ENCODE data around the gene PALLD. TPM values are rescaled to one million over a fixed set of nuclear protein-coding genes. Genes with fewer than 3 reads are reported as not detected.

Gene PALLD
- total RNA-seq, 1 donor from 2014 or later, result 179 TPM

DNA sequence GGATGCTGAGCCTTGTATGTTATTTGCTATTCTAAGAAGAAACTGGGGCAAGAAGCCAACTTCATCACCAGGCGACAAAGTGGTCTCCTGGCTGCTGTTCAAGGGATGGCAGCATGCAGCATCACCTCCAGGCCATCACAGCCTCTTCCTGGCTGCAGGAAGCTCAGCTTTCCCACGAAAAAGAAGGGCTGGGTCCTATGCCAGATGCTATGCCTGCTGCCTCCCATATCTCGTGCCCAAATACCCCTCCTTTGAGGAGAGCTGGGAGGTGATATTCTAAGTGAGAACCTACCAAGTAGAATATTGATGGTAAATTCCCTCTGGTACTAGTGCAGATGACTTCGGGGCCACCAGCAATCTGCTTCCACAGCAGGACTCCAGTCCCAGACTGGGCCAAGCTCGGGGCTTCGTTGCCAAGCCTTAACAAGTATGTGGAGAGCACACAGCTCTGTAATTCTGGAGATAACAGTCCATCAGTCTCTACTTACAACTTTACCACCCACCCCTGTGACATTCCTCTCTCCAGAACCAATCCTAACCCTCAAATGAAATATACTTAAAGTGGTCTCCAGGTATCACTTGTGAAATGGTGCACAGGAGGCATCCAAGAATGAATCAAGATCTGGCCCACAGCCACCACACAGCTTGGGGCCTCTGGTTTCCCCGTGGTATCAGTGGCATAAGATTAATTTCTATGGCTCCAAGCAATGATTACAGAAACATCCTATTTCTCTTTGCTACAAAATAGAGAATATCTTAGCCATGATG lies 149.3 kb downstream of the PALLD start:
- Histone ChIP-seq H3K9me3 (no peaks in the 10 kb centered on the region), H3K4me1 (no peaks in the 10 kb centered on the region), H3K27me3 (no peaks in the 10 kb centered on the region), H3K4me3 (no peak overlapping the region), H3K27ac (no peak overlapping the region), H3K36me3 (no peaks in the 10 kb centered on the region)
- DNase-seq, result no peak
- no peak for ATAC-seq
- intact Hi-C loops (cut with DNase I), result no loop called here
- TF ChIP-seq, protein P1, sequence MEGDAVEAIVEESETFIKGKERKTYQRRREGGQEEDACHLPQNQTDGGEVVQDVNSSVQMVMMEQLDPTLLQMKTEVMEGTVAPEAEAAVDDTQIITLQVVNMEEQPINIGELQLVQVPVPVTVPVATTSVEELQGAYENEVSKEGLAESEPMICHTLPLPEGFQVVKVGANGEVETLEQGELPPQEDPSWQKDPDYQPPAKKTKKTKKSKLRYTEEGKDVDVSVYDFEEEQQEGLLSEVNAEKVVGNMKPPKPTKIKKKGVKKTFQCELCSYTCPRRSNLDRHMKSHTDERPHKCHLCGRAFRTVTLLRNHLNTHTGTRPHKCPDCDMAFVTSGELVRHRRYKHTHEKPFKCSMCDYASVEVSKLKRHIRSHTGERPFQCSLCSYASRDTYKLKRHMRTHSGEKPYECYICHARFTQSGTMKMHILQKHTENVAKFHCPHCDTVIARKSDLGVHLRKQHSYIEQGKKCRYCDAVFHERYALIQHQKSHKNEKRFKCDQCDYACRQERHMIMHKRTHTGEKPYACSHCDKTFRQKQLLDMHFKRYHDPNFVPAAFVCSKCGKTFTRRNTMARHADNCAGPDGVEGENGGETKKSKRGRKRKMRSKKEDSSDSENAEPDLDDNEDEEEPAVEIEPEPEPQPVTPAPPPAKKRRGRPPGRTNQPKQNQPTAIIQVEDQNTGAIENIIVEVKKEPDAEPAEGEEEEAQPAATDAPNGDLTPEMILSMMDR (IDR thresholded peaks at IDR 0.05), result no peak

DNA sequence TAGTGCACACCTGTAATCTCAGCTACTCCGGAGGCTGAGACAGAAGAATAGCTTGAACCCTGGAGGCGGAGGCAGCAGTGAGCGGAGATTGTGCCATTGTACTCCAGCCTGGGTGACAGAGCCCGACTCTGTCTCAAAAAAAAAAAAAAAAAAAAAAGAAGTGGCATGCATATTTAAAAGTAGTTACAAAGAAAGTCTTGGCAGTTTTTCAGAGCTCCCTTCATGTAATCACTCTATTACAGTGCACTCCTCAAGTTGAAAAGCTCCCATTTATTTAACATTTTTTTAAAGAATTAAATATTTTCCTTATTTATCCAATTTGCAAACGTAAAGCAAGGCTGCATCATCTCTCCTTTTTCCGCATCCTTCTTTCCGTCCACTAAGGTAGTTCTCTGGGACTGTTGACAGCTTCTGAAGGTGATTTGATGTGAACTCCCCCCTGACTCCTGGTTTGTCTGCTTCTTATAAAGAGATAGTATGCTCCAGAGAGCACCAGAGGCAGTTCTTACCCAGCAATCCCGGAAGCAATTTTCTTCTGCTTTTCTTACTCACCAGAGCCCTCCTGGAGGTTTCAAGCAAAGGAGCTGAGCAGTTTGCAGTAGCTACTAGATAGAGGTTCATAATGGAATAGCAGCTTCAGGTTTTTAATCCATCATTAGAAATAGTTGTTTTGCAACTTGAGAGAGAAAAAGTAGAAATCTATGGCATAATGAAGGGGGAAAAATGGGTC lies 151.0 kb downstream of the PALLD start:
- intact Hi-C loops (cut with DNase I), result no loop called here
- Histone ChIP-seq H3K27ac (no peak overlapping the region), H3K4me3 (no peak overlapping the region), H3K27me3 (no peaks in the 10 kb centered on the region), H3K4me1 (no peaks in the 10 kb centered on the region), H3K9me3 (no peaks in the 10 kb centered on the region), H3K36me3 (no peaks in the 10 kb centered on the region)
- no peak for ATAC-seq
- no peak for DNase-seq
- TF ChIP-seq, protein P1 (IDR thresholded peaks at IDR 0.05), result no peak

DNA sequence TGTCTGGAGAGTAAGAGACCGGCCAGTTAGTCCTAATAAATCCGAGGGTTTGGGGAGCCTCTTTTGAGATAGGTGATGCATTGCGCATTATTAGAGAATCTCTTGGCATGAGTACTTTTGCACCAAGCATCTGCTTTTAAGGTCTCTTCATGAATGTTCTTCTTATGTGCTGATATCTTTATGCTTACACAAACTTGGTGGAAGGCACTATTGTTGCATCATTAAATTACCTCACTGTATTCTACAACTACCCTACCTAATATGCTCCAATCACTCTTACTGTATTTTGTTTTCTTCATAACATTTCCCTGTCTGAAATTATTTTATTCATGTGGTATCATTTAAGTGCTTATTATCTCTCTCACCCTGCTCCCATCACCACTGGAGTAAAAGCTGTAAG lies 151.6 kb downstream of the PALLD start:
- ATAC-seq, result no peak
- Histone ChIP-seq H3K4me3 (no peak overlapping the region), H3K27ac (no peak overlapping the region), H3K27me3 (no peaks in the 10 kb centered on the region), H3K36me3 (no peaks in the 10 kb centered on the region), H3K9me3 (no peaks in the 10 kb centered on the region), H3K4me1 (no peaks in the 10 kb centered on the region)
- TF ChIP-seq, protein P1 (IDR thresholded peaks at IDR 0.05), result no peak
- intact Hi-C loops (cut with DNase I), result no loop called here
- DNase-seq, result no peak

- Histone ChIP-seq H3K27me3 (no peaks in the 10 kb centered on the region), H3K9me3 (no peaks in the 10 kb centered on the region), H3K36me3 (no peaks in the 10 kb centered on the region), H3K4me1 (no peaks in the 10 kb centered on the region), H3K4me3 (no peak overlapping the region), H3K27ac (no peak overlapping the region)
- intact Hi-C loops (cut with DNase I), result no loop called here
- TF ChIP-seq, protein P1 (IDR thresholded peaks at IDR 0.05), result no peak
- ATAC-seq (peak; percentile 25), DNase-seq (no peak)
Measured at GRCh38 chr4:168648929-168649328, 152.1 kb downstream of the PALLD start.

DNA sequence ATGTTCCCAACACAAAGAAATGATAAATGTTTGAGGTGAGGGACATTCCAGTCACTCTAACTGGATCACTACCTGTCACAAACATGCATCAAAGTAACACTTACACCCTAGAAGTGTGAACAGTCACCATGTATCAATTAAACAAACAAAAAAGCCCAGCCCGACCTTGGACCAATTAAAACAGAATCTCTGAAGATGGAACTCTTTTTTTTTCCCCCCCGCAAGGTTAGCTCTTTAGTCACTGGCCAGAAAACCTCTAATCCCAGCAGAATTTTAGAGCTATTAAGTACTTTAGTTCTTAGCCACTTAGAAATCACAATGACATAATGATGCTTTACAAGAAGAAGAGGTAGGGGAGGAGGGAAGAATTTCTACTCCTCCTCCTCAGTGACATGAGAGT lies 154.5 kb downstream of the PALLD start:
- no peaks in the 10 kb centered on the region for H3K27me3 ChIP-seq
- TF ChIP-seq, protein P1 (IDR thresholded peaks at IDR 0.05), result no peak
- no peaks in the 10 kb centered on the region for H3K4me1 ChIP-seq
- no peaks in the 10 kb centered on the region for H3K9me3 ChIP-seq
- H3K27ac ChIP-seq, result no peak overlapping the region
- DNase-seq, result no peak
- intact Hi-C loops (cut with DNase I), result no loop called here
- H3K36me3 ChIP-seq, result no peaks in the 10 kb centered on the region
- ATAC-seq, result no peak
- no peak overlapping the region for H3K4me3 ChIP-seq

All from upper lobe of right lung (tissue), 1 donor.